SIG-M5 treated with dmso at 0.1 percent for 504 hours (cell line): Measurements from ENCODE around the gene NOD2.

Source experiments
- DNase-seq: peaks from one replicate; lab custom pipeline; 2025; ENCODE audit not compliant: unreplicated experiment; lab: John Stamatoyannopoulos, UW

The NOD2 gene

DNA sequence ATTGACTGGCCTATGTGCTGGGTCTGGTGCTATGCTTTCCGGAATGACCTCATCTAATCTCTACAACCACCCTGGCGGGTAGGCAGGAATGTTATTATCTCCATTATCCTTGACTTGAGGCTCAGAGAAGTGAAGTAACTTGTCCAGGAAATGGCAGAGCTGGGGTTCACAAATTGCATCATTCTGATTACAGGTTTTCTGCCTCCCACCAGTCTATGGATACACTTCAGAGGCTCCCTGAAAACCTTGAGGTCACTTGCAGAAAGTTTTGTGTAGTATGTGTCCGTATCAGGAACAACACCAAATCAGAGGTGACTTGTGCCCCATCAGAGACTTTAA, 19.1 kb downstream of the NOD2 start:
- DNase-seq, result no peak

- DNase-seq, result no peak
Measured at GRCh38 chr16:50712956-50713355, 19.6 kb downstream of the NOD2 start.

DNA sequence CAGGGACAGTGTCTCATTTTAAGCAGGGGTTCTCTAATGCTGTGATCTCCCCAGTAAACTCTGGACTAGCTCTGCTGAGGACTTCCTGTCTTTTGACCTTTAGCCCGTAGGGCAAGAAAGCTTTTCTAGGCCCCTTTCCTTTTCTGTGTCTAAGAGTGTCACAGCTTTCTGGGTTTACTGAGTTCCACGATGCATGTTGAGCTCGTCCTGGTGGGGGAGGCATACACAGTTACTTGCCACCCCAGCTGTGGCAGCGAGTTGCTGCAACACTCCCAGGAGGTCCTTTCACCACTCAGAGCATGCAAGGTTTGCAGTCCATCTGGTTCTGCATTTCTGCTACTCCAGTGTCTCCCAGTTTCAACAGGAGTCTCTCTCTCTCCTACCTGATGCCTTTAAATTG, 23.7 kb downstream of the NOD2 start:
- DNase-seq, result no peak

DNA sequence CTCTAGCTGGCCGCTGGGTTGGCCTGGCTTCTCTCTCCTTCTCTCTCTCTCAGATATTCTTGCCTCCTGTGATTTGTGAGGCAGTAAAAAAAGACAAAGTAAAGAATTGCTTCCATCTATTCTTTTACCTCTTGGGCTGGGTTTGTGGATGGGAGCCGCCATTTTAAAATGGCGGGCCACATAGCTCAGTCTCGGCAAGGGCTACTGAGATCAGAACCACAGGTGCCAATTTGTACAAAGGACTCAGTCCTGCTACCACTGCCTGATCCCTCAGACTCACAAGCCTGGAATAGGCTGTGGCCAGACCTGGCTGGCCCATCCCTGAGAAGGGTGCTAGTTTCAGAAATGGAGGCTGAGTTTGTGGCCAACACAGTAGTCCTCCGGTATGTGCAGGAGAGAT, 24.1 kb downstream of the NOD2 start:
- DNase-seq, result no peak

DNA sequence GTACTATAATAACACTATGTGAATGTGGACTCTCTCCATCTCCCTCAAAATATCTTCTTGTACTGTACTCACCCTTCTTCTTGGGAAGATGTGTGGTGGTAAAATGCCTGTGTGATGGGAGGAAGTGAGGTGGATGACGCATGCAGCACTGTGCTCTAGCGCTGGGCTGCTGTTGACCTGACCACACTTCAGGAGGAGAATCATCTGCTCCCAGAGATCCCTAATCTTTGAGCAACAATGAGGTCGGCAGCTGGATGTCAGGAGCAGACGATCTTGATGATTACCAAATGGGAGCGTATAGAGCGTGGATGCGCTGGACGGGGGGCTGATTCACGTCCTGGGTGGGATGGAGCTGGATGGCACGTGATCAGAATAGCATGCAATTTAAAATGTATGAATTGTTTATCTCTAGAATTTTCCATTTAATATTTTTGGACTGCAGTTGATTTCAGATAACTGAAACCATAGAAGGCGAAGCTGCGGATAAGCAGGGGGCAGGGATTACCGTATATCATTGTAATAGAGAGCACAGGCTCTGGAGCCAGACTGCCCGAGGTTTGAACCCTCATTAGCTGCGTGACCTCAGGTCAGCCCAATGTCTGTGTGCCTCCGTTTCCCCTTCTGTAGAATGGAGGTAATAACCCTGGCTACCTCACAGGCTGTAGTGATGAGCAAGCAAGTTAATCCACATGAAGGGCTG, 24.8 kb downstream of the NOD2 start:
- DNase-seq, result no peak

- DNase-seq, result no peak
Measured at GRCh38 chr16:50718761-50719400, 25.5 kb downstream of the NOD2 start.

DNA sequence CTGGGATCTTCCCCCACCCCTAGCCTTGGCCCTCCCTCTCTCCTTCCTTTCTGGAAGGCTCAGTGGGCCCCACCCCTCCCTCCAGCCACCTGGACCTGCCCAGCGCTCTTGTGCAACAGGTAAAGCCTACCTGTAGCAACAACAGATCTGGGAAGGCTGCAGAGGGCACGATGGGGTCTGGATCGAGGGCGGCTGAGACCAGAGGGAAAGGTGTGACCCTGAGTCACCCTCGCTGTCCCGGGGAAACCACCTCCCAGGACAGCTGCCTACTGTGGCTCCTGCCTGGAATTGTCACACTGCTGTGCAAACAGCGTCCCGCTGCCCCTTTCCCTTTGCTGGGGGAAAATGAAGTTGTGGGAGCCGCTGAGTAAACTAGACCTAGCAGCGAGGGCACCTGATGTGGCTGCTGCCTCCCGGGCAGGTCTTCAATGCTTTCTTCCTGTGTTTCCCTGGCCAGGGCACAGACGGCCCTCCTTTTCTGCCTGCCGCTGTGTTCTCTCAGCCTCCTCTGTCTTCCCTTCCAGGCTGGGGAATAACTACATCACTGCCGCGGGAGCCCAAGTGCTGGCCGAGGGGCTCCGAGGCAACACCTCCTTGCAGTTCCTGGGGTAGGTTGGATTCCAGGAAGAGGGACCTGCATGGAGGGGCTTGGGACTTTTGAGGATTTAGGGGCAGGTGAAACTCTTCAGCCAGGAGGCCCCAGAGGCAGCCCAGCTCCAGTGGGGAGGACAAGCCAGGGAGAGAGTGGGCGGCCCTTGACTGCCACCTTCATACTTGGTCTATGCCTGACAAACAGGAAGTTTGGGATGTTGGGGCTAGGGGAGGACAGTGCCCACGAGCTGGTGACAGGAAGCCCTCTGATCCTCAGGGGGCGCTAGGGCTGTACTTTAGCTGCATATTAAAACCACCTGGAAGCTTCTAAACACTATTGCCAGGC, 26.3 kb downstream of the NOD2 start:
- no peak for DNase-seq

GRCh38 chr16:50721549-50722404, 28.4 kb downstream of the NOD2 start:
- no peak for DNase-seq

- no peak for DNase-seq
Measured at GRCh38 chr16:50722405-50722737, 29.0 kb downstream of the NOD2 start.

DNA sequence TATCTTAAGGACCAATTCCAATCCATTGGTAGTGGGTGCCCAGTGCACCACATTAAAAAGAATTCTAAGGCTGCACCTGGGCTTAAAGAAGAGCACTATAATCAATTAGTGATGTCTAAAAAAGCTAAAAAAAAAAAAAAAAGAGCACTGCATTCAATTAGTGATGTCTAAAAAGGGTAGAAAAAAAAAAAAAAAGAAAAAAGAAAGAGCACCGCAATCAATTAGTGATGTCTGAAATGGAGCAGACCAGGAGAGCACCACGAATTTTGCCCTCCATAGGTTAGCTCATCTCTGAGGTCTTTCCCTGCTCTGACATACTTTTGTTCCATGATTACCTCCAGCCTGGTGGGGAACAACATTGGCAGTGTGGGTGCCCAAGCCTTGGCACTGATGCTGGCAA, 29.6 kb downstream of the NOD2 start:
- DNase-seq, result no peak

DNA sequence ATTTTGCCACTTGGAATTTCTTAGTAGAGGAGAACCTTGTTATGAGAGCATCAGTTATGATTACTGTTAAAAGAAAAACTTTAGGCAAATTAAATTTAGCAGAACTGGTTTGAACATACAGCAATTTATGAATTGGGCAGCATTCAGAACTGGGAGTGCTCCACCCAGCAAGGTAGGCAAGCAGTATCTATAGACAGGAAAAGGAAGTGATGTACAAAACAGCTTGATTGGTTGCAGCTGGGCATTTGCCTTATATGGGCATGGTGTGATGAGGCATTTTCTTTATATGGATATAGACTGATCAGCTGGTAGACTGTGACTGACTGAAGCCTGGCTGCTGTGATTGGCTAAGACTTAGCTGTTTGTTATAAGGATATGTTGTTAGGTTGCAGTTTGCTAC, 30.9 kb downstream of the NOD2 start:
- DNase-seq, result no peak

DNA sequence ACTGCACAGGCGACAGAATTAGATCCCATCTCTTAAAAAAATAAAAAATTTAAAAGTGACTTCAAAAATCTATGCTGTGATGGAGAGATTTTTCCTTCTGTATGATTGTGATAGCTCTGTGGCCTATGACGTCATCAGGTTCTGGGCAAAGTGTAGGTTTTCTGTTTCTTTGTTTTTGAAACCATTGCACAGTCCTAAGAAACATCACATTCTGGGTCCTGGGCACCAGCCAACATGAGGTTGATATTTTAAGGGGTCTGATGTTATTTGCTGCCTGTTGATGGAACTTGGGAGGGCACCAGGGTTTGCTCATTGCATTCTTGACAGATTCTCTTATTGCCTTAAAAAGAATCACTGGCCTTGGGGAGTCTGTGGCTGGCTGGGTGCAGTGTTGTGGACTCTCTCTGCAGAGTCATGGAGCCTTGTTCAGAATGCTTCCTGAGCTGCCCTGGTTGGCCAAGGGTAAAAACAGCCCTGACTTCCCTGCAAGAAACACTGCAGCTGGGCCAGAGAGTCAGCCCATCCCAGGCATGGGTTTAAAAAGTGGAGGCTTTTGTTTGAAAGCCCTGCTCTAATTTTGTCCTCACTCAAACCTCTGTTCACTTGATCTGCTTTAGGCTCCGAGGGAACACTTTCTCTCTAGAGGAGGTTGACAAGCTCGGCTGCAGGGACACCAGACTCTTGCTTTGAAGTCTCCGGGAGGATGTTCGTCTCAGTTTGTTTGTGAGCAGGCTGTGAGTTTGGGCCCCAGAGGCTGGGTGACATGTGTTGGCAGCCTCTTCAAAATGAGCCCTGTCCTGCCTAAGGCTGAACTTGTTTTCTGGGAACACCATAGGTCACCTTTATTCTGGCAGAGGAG, 38.0 kb downstream of the NOD2 start:
- DNase-seq, result no peak

DNA sequence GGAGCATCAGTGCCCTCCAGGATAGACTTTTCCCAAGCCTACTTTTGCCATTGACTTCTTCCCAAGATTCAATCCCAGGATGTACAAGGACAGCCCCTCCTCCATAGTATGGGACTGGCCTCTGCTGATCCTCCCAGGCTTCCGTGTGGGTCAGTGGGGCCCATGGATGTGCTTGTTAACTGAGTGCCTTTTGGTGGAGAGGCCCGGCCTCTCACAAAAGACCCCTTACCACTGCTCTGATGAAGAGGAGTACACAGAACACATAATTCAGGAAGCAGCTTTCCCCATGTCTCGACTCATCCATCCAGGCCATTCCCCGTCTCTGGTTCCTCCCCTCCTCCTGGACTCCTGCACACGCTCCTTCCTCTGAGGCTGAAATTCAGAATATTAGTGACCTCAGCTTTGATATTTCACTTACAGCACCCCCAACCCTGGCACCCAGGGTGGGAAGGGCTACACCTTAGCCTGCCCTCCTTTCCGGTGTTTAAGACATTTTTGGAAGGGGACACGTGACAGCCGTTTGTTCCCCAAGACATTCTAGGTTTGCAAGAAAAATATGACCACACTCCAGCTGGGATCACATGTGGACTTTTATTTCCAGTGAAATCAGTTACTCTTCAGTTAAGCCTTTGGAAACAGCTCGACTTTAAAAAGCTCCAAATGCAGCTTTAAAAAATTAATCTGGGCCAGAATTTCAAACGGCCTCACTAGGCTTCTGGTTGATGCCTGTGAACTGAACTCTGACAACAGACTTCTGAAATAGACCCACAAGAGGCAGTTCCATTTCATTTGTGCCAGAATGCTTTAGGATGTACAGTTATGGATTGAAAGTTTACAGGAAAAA, 38.8 kb downstream of the NOD2 start:
- DNase-seq, result no peak

DNA sequence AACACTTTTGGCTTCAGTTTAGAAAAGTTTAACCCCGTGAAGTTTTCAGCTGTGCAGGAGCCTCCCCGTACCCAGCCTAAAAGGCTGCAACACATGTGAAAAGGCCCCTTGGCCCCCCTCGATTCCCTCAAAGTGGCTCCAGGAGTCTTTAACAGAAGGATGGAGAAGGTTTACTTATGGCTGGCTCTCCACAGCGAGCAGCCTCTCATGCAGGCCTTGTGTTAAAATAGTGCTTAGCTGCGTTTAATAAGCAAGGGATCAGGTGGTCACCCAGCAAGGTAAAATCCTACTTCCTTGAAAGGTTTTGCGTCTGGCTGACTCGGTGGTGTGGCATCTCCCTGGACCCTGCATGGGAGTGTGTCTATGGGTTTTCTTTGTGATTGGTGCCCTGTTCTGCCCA, 40.1 kb downstream of the NOD2 start:
- DNase-seq, result no peak

DNA sequence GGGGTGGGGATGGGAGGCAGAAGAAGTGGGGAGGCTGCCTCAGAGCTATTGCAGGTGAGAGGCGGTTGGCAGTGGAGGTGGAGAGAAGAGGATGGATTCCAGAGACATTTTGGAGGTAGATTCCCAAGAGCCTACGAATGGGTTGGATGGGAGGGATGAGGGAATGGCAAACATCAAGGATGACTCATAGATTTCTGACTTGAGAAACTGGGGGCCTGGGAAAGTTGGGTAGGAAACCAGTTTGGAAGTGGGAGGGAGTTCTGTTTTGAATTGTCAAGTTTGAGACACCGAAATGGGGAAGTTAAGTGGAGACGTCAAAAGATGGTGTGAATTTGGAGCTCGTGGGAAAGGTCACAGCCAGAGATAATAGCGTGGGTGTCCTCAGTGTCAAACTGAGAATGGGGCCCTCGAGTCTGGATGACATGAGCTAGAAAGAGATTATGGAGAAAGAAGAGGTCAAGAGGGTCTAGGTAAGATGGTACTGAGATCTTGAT, 42.3 kb downstream of the NOD2 start:
- no peak for DNase-seq

- no peak for DNase-seq
Measured at GRCh38 chr16:50736448-50736847, 43.0 kb downstream of the NOD2 start.

DNA sequence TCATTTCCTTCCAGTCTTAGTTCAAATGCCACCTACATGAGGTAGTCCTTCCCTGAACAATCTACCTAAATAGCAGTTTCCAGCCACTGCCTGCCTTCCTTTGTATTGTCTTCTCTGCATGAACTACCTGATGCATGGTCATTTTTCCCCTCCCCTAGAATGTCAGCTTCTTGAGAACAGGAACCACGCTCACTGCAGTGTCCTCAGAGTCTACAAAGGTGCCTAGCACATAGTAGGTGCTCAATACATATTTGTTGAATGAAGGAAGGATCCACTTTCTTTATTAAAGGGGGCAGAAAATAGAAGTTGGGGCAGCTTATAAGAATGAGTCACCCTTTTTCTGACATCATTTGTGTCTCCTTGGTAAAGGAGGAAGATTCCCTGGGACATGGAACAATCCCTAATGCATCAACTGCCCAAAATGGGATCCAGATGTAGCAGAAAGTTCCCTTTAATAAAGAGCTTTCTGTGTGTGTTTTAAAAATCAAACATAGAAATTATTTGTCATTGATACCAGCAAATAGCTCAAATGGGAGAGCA, 44.1 kb downstream of the NOD2 start:
- DNase-seq, result no peak

GRCh38 chr16:50739031-50739430, 45.6 kb downstream of the NOD2 start:
- no peak for DNase-seq

DNA sequence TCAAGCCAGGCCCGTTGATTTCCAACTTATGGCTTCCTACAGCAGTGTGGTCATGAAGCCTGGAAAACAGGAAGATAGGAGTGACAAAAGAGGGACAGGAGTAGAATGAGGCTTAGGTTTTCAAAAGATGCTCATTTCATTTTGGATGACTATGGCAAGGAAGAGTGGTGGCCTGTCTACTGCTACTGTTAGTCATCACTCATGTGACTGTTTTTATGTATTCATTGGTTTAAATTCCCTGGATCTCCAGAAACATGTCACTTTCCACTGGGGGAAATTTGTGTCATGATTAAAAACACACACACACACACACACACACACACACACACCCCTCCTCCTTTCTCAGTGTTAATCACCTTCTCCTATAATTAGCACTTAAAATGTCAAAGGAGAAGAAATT, 47.3 kb downstream of the NOD2 start:
- DNase-seq, result no peak
